CD4-positive, CD25-positive, alpha-beta regulatory T cell (primary cell): ENCODE measurements around the gene DLEU7. TPM values are rescaled to one million over a fixed set of nuclear protein-coding genes. Genes with fewer than 3 reads are reported as not detected.
A peak's percentile ranks its signal among the peaks of the same experiment; 100 is the strongest.

Experiments used
- ATAC-seq, 2 donors: fragments of 150-1000 bp; cut with Tn5 transposase; one replicate each; pipeline ENCODE4 v1.10.0; 2021; ENCODE audit warnings: low read depth in 2 of 2, moderate number of reproducible peaks in 2 of 2, moderate library complexity in 1 of 2
- DNase-seq, 3 donors: peaks; one replicate each; pipeline versions ENCODE4 v3.0.0 to v3.0.0-alpha.2; 2012 to 2022; ENCODE audit warnings: mixed read lengths in 1 of 3
- H3K27ac ChIP-seq: one replicate; pipeline ENCODE4 v1.7.0; 2013; ENCODE audit warnings: mild to moderate bottlenecking, low read length; ENCODE audit not compliant: insufficient read depth, poor library complexity, severe bottlenecking
- H3K27me3 ChIP-seq: one replicate; pipeline ENCODE4 v1.7.0; 2013; ENCODE audit warnings: low read length; ENCODE audit not compliant: control insufficient read depth, insufficient read depth
- H3K36me3 ChIP-seq: one replicate; pipeline ENCODE4 v1.7.0; 2013; ENCODE audit warnings: mild to moderate bottlenecking, low read length, moderate library complexity; ENCODE audit not compliant: control insufficient read depth, insufficient read depth
- H3K4me1 ChIP-seq: 2 replicates; pipeline ENCODE4 v1.7.0; 2013; ENCODE audit warnings: mild to moderate bottlenecking, low read length; ENCODE audit not compliant: insufficient read depth, control insufficient read depth, poor library complexity, severe bottlenecking
- H3K4me3 ChIP-seq: one replicate; pipeline ENCODE4 v1.7.0; 2013; ENCODE audit warnings: low read depth, mild to moderate bottlenecking, low read length, moderate library complexity
- H3K9me3 ChIP-seq, 2 experiments: 1 replicate in 1 of 2; 2 replicates in 1 of 2; pipeline ENCODE4 v1.7.0; 2013; ENCODE audit warnings: low read length in 2 of 2, mild to moderate bottlenecking in 1 of 2, moderate library complexity in 1 of 2; ENCODE audit not compliant: control insufficient read depth in 2 of 2
- H3K27ac Mint-ChIP-seq, 3 donors: one replicate each; pipeline ENCODE4 v1.8.0; 2020 to 2022; ENCODE audit warnings: mild to moderate bottlenecking in 3 of 3, mixed read lengths in 3 of 3, moderate library complexity in 2 of 3
- H3K27me3 Mint-ChIP-seq: one replicate; pipeline ENCODE4 v1.8.0; 2022; ENCODE audit warnings: mild to moderate bottlenecking, mixed read lengths
- H3K36me3 Mint-ChIP-seq: one replicate; pipeline ENCODE4 v1.8.0; 2020; ENCODE audit warnings: mixed read lengths
- H3K4me1 Mint-ChIP-seq, 4 donors: one replicate each; pipeline ENCODE4 v1.8.0; 2020 to 2022; ENCODE audit warnings: mixed read lengths in 4 of 4, mild to moderate bottlenecking in 1 of 4
- H3K4me3 Mint-ChIP-seq, 4 donors: one replicate each; pipeline ENCODE4 v1.8.0; 2020 to 2022; ENCODE audit warnings: mild to moderate bottlenecking in 4 of 4, mixed read lengths in 4 of 4, moderate library complexity in 3 of 4
- H3K9me3 Mint-ChIP-seq, 7 donors: one replicate each; pipeline ENCODE4 v1.8.0; 2020 to 2022; ENCODE audit warnings: mixed read lengths in 7 of 7, mild to moderate bottlenecking in 3 of 7, moderate library complexity in 2 of 7
- polyA plus RNA-seq, 4 donors: library from polyadenylated mRNA; unstranded; fragments of 300-500 nt; fragmentation: Illumina TruSeq; gene quantifications; one replicate each; pipeline ENCODE4 v1.2.3, GENCODE V29; 2021
- total RNA-seq: library from RNA; stranded (reverse); gene quantifications from one replicate; pipeline ENCODE4 v1.2.3, GENCODE V29; 2022

The DLEU7 gene
- total and polyA plus RNA-seq, 5 donors from 2014 or later: 0.17 to 0.47 (median 0.18) TPM; not detected in 2

GRCh38 chr13:50855681-50856080, 12.2 kb upstream of the DLEU7 start:
- Histone ChIP-seq H3K4me1 (no peaks in the 10 kb centered on the region), H3K36me3 (no peaks in the 10 kb centered on the region), H3K4me3 (no peak overlapping the region), H3K9me3 (peaks cover 11 to 19% of the 10 kb centered on the region in 2 experiments), H3K27ac (no peak overlapping the region), H3K27me3 (peaks cover 3% of the 10 kb centered on the region)
- Mint-ChIP-seq H3K27me3 (peaks cover 31% of the 10 kb centered on the region), H3K4me1 (peaks cover 0 to 1% (median 0%) of the 10 kb centered on the region in 4 donors), H3K36me3 (peaks cover 9% of the 10 kb centered on the region), H3K27ac (no peak overlapping the region), H3K9me3 (peaks cover 5 to 39% (median 17%) of the 10 kb centered on the region in 7 donors), H3K4me3 (no peak overlapping the region)
- ATAC-seq: no peak
- no peak for DNase-seq

- H3K27me3 ChIP-seq: no peaks in the 10 kb centered on the region
- no peak for ATAC-seq
- no peak overlapping the region for H3K4me3 ChIP-seq
- DNase-seq: no peak
- peaks cover 0 to 4% (median 0%) of the 10 kb centered on the region in 7 donors for H3K9me3 Mint-ChIP-seq
- H3K27ac ChIP-seq: no peak overlapping the region
- H3K4me1 Mint-ChIP-seq: peaks cover 0 to 15% (median 14%) of the 10 kb centered on the region in 4 donors
- H3K4me1 ChIP-seq: peaks cover 11% of the 10 kb centered on the region
- no peaks in the 10 kb centered on the region for H3K36me3 Mint-ChIP-seq
- H3K27me3 Mint-ChIP-seq: peaks cover 17% of the 10 kb centered on the region
- no peak overlapping the region for H3K27ac Mint-ChIP-seq
- H3K4me3 Mint-ChIP-seq: no peak overlapping the region
- H3K9me3 ChIP-seq: no peaks in the 10 kb centered on the region
- no peaks in the 10 kb centered on the region for H3K36me3 ChIP-seq
These were observed 7.0 kb upstream of the DLEU7 start for GRCh38 chr13:50850445-50850844.

GRCh38 chr13:50847501-50847900, 4.0 kb upstream of the DLEU7 start:
- H3K27me3 ChIP-seq: no peaks in the 10 kb centered on the region
- H3K27me3 Mint-ChIP-seq: peaks cover 14% of the 10 kb centered on the region
- H3K4me3 Mint-ChIP-seq: peak overlapping the region in 1 of 4 donors; percentile 76
- peaks cover 0 to 2% (median 0%) of the 10 kb centered on the region in 7 donors for H3K9me3 Mint-ChIP-seq
- H3K27ac Mint-ChIP-seq: no peak overlapping the region
- no peak overlapping the region for H3K4me3 ChIP-seq
- no peak for DNase-seq
- H3K36me3 Mint-ChIP-seq: no peaks in the 10 kb centered on the region
- H3K36me3 ChIP-seq: no peaks in the 10 kb centered on the region
- peaks cover 0 to 18% (median 14%) of the 10 kb centered on the region in 4 donors for H3K4me1 Mint-ChIP-seq
- no peak overlapping the region for H3K27ac ChIP-seq
- no peaks in the 10 kb centered on the region for H3K9me3 ChIP-seq
- ATAC-seq: no peak
- peaks cover 11% of the 10 kb centered on the region for H3K4me1 ChIP-seq

- Histone ChIP-seq H3K27ac (no peak overlapping the region), H3K4me3 (no peak overlapping the region), H3K4me1 (peaks cover 11% of the 10 kb centered on the region), H3K9me3 (no peaks in the 10 kb centered on the region), H3K27me3 (no peaks in the 10 kb centered on the region), H3K36me3 (no peaks in the 10 kb centered on the region)
- Mint-ChIP-seq H3K27ac (peak overlapping the region in 2 of 3 donors; percentile 1 to 27), H3K36me3 (no peaks in the 10 kb centered on the region), H3K4me3 (peak overlapping the region in 1 of 4 donors; percentile 76), H3K4me1 (peaks cover 0 to 19% (median 16%) of the 10 kb centered on the region in 4 donors), H3K27me3 (peaks cover 16% of the 10 kb centered on the region), H3K9me3 (peaks cover 0 to 2% (median 0%) of the 10 kb centered on the region in 7 donors)
- ATAC-seq (peak in 1 of 2 donors; percentile 56), DNase-seq (peak in 1 of 3 donors; percentile 35)
These were observed 3.5 kb upstream of the DLEU7 start for GRCh38 chr13:50846861-50847475.

- Mint-ChIP-seq H3K27me3 (peaks cover 12% of the 10 kb centered on the region), H3K9me3 (no peaks in the 10 kb centered on the region), H3K4me1 (peaks cover 0 to 19% (median 16%) of the 10 kb centered on the region in 4 donors), H3K4me3 (no peak overlapping the region), H3K27ac (no peak overlapping the region), H3K36me3 (no peaks in the 10 kb centered on the region)
- H3K27ac ChIP-seq: no peak overlapping the region
- DNase-seq (no peak), ATAC-seq (no peak)
- no peaks in the 10 kb centered on the region for H3K36me3 ChIP-seq
- peaks cover 11% of the 10 kb centered on the region for H3K4me1 ChIP-seq
- no peaks in the 10 kb centered on the region for H3K27me3 ChIP-seq
- no peak overlapping the region for H3K4me3 ChIP-seq
- no peaks in the 10 kb centered on the region for H3K9me3 ChIP-seq
These were observed 1.7 kb upstream of the DLEU7 start for GRCh38 chr13:50845211-50845610.

GRCh38 chr13:50844084-50844875, 788 bp upstream of the DLEU7 start:
- Mint-ChIP-seq H3K4me3 (no peak overlapping the region), H3K36me3 (no peaks in the 10 kb centered on the region)

GRCh38 chr13:50842990-50843256, 569 bp downstream of the DLEU7 start:
- Histone ChIP-seq H3K4me3 (no peak overlapping the region), H3K4me1 (peaks cover 11% of the 10 kb centered on the region), H3K27me3 (no peaks in the 10 kb centered on the region), H3K36me3 (no peaks in the 10 kb centered on the region), H3K9me3 (no peaks in the 10 kb centered on the region), H3K27ac (no peak overlapping the region)
- Mint-ChIP-seq H3K4me1 (peaks cover 0 to 19% (median 15%) of the 10 kb centered on the region in 4 donors), H3K36me3 (no peaks in the 10 kb centered on the region), H3K27me3 (peaks cover 12% of the 10 kb centered on the region), H3K4me3 (no peak overlapping the region), H3K9me3 (no peaks in the 10 kb centered on the region), H3K27ac (no peak overlapping the region)
- DNase-seq (no peak), ATAC-seq (no peak)

More at GRCh38 chr13:50844084-50844875, 788 bp upstream of the DLEU7 start:
- H3K4me3 ChIP-seq: no peak overlapping the region
- H3K4me1 ChIP-seq: peaks cover 11% of the 10 kb centered on the region
- Mint-ChIP-seq H3K27ac (no peak overlapping the region), H3K9me3 (no peaks in the 10 kb centered on the region), H3K27me3 (peaks cover 12% of the 10 kb centered on the region), H3K4me1 (peaks cover 0 to 19% (median 16%) of the 10 kb centered on the region in 4 donors)
- DNase-seq (no peak), ATAC-seq (no peak)
- no peaks in the 10 kb centered on the region for H3K9me3 ChIP-seq
- no peak overlapping the region for H3K27ac ChIP-seq
- H3K27me3 ChIP-seq: no peaks in the 10 kb centered on the region
- no peaks in the 10 kb centered on the region for H3K36me3 ChIP-seq
